Measurements from ENCODE around the gene ULK2.

GRCh38 chr17:19753051-19753509 is 114.7 kb downstream of the ULK2 start:
- TF ChIP-seq CTCF (IDR thresholded peaks at IDR 0.05) (no peak), POLR2A (IDR thresholded peaks at IDR 0.05) (no peak)

Data from uterus (tissue), 2 donors.